GM12875 (cell line): ENCODE results near the gene ANKS1B.
A peak's percentile ranks its signal among the peaks of the same experiment; 100 is the strongest.

Experiments
- H3K4me3 ChIP-seq: one replicate; pipeline ENCODE4 v1.5.1; 2011; ENCODE audit warnings: low read depth, low read length, control low read depth
- TF ChIP-seq, protein P1 (sequence below): IDR thresholded peaks from 2 replicates; pipeline ENCODE4 v1.5.1; 2011; ENCODE audit warnings: low read depth, mild to moderate bottlenecking, control low read depth, inconsistent platforms, low read length, moderate library complexity, borderline replicate concordance; ENCODE audit not compliant: insufficient read depth

ANKS1B gene

DNA sequence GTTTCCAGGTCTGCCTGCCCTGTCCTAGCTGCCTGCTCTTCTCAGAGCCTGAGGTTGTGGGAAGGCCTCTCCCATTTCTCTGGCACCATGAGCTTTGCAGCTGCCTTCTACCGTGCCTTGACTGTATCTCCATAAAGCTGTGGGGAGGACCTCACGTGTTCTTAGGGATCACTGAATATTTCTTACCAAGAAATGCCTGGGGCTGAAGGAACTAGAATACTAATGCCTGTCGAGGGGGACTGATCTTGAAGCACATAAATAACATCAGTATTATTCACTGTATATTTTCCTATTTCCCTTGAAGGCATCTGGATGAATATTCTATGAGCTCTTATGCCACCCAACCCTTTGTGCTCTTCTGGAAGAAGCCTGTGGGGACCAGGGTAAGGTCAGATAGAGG, 1236.3 kb downstream of the ANKS1B start:
- TF ChIP-seq, protein P1, sequence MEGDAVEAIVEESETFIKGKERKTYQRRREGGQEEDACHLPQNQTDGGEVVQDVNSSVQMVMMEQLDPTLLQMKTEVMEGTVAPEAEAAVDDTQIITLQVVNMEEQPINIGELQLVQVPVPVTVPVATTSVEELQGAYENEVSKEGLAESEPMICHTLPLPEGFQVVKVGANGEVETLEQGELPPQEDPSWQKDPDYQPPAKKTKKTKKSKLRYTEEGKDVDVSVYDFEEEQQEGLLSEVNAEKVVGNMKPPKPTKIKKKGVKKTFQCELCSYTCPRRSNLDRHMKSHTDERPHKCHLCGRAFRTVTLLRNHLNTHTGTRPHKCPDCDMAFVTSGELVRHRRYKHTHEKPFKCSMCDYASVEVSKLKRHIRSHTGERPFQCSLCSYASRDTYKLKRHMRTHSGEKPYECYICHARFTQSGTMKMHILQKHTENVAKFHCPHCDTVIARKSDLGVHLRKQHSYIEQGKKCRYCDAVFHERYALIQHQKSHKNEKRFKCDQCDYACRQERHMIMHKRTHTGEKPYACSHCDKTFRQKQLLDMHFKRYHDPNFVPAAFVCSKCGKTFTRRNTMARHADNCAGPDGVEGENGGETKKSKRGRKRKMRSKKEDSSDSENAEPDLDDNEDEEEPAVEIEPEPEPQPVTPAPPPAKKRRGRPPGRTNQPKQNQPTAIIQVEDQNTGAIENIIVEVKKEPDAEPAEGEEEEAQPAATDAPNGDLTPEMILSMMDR: no peak
- H3K4me3 ChIP-seq: no peak overlapping the region

DNA sequence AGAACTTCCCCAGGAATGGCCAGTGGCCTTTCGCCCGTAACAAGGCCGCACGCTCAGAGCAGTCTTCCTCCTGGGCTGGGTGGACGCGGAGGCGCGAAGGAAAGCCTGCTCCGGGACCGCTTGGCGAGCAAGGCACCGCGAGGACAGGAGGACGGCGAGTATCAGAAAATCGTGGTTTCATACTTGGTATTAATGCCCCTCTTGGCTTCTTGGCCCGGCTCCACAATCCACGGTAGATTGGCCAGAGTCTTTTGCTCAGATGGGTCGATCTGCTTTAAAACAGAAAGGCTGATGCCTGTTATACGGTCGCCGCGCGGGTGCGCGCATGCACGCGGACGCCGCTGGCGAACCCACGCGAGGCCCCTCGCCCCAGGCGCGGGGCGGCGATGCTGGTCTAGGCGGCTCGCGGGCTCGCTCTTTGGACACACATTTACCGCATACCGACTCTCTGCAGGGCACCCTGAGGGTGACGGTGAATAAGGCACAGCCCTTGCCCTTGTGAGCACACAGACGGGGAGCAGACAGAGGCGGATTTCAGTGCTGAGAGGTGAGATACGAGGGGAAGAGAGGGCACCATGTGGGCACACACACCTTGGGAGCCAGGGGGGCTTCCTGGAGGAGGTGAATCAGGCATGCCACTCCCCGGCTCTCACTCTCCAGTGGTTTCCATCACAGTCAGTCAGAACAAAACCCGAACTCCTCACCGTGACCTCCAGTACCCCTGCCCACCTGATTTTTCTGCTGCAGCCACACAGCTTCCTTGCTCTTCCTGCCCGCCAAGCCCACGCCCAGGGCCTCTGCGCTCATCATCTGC, 1239.0 kb downstream of the ANKS1B start:
- TF ChIP-seq, protein P1: no peak
- peak overlapping the region; percentile 41 for H3K4me3 ChIP-seq

DNA sequence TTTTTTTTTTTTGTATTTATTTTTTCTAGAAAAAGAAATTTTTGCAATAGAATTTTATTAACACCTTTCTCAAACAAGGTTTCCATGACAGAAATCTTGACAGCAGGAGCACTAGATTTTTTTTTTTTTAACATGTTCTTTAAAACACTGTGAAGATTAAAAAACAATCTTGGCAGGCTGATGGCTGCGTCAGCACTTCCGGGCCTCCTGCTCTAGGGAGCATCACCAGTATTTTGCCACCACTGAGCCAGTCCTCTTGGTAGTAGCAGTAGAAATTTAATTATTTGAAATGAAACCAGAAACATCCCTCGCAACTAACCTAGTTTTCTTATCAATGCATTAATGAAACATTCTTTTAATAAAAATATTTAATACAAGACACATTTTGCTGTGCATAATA, 1240.1 kb downstream of the ANKS1B start:
- H3K4me3 ChIP-seq: no peak overlapping the region

DNA sequence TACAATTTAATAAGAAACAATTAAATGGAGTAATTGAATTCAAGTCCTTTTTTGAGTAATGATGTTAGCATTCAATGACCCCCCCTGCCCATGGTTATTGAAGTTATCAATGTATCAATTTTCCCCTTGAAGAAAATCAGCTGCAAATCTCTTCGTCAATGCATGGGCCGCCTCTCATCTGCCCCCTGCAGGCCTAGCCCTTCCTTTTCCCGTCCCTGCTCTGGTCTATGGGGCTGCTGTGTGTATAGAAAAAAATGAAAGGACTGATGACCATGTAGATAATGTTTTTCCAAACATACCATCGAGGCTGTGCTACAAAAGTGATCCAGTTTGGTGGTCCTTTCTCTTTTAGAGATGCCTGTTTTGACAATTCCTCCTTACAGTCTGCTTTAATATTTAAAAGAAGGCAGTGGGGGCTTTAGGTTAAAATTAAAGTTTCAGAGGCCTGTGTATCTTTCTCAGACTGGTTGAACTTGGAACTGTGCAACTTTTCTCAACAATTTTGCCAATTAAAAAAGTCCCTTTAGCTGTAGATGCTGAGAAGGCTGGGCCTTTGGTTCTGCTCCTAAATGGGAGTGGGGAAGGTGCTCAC, 1241.3 kb downstream of the ANKS1B start:
- TF ChIP-seq, protein P1: peak; percentile 81

More for the DNA sequence above, 1240.1 kb downstream of the ANKS1B start:
- TF ChIP-seq, protein P1: no peak

DNA sequence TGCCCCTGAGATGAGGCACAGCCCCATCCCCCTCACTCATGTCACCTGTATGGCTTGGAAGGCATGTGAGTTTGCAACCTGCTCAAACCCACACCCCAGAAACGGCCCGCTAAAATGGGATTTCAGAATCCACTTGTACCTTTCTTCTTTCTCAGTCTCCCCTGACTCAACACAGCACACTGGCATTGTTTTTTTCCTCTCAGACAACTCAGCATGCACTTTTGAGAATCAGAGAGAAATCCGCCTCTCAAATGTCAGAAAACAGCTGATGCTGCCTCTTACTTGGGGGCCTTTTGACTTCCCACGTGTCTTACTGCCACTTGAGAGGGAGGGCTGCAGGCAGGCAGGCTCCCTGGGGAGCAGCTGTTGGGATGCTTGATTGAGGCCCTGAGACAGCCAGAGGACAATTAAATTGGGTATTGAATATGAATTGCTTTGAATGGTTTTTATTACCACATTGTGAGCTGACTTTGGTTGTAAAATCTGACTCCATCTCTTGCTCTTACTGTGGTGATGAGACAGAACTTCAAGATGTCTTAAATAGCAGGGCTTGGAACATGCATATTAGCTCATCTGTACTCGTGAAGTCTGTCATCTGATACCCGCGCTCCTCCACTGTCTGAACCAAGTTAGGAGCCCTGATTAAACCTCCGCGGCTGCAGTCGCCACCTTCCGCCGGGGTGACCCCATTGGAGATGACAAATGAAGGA, 1243.0 kb downstream of the ANKS1B start:
- TF ChIP-seq, protein P1: no peak
- no peak overlapping the region for H3K4me3 ChIP-seq

More for the DNA sequence above, 1241.3 kb downstream of the ANKS1B start:
- H3K4me3 ChIP-seq: no peak overlapping the region

DNA sequence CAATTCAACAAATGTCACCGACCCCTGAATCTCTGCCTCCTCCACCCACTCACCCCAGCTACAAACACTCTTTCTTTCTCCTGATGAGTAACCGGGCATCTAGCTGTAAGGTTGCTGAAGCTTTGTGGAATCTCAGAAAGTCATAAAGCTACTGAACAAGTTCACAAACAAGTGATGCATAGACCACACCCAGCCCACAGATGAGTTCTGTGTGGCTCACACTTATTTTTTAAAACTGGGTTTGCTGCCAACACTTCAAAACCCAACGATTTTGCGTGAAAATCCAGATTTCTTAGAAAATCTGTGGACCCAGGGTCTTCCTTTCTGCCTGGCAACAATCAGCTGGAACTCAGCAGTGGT, 1243.6 kb downstream of the ANKS1B start:
- TF ChIP-seq, protein P1: no peak
- no peak overlapping the region for H3K4me3 ChIP-seq

DNA sequence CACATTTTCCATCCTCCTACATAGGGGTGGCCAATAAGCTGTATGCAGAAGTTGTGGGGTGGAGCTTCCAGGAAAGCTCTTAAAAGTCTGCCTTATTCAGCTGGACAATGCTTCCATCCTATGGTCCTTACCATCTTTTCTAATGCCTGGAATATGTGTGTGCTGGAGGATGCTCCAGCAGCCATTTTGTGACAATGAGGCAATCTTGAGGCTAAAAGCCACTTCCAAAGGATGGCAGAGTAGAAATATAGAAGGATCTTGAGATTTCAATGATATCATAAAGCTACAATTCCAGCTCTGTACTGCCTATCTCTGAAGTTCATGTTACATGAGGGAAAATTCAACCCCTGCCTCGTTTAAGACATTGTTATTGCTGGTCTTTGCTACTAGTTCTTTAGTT, 1244.0 kb downstream of the ANKS1B start:
- H3K4me3 ChIP-seq: no peak overlapping the region
- TF ChIP-seq, protein P1: no peak
